ENCODE data around the gene TOMT.
"Not testable (repeated sequence)": the region's sequence is repeated elsewhere in the genome, so short reads cannot be mapped to it uniquely, and the experiment has no call there.

- not testable (repeated sequence) for TF ChIP-seq EZH2phosphoT487 (IDR thresholded peaks at IDR 0.05; ENCODE audit: borderline replicate concordance, low read length); EZH2 (IDR thresholded peaks at IDR 0.05; ENCODE audit: low read length, unreplicated experiment)
These were observed 36.8 kb downstream of the TOMT start for GRCh38 chr11:72142543-72142942.
